Neural crest cell (in vitro differentiated cells): ENCODE results near the gene RAD18. TPM values are rescaled to one million over a fixed set of nuclear protein-coding genes. Genes with fewer than 3 reads are reported as not detected.

ENCODE experiments used
- DNase-seq: peaks from one replicate; pipeline ENCODE4 v3.0.0; 2021; ENCODE audit warnings: low read depth, mixed read lengths, low spot score
- H3K27ac Mint-ChIP-seq: one replicate; pipeline ENCODE4 v1.8.0; 2021; ENCODE audit warnings: mild to moderate bottlenecking, mixed read lengths; ENCODE audit not compliant: unreplicated experiment
- H3K27me3 Mint-ChIP-seq: 2 replicates; pipeline ENCODE4 v1.8.0; 2021; ENCODE audit warnings: low read depth, mild to moderate bottlenecking, mixed read lengths
- H3K36me3 Mint-ChIP-seq: 2 replicates; pipeline ENCODE4 v1.8.0; 2021; ENCODE audit warnings: low read depth, mild to moderate bottlenecking, mixed read lengths
- H3K4me1 Mint-ChIP-seq: 2 replicates; pipeline ENCODE4 v1.8.0; 2021; ENCODE audit warnings: mixed read lengths
- H3K4me3 Mint-ChIP-seq: one replicate; pipeline ENCODE4 v1.8.0; 2021; ENCODE audit warnings: mild to moderate bottlenecking, mixed read lengths
- H3K9me3 Mint-ChIP-seq: 2 replicates; pipeline ENCODE4 v1.8.0; 2021; ENCODE audit warnings: mixed read lengths
- total RNA-seq: library from RNA; stranded (reverse); gene quantifications from 2 replicates; pipeline ENCODE4 v1.2.1, GENCODE V29; 2021
- TF ChIP-seq, protein P1 (sequence below): fragments of 200-600 bp; sonication (generic); conservative IDR thresholded peaks from 2 replicates; pipeline ENCODE4 v1.5.0; 2021; ENCODE audit warnings: antibody characterized with exemption, mild to moderate bottlenecking

Gene RAD18
- total RNA-seq, 1 donor from 2014 or later: 36.3 TPM

DNA sequence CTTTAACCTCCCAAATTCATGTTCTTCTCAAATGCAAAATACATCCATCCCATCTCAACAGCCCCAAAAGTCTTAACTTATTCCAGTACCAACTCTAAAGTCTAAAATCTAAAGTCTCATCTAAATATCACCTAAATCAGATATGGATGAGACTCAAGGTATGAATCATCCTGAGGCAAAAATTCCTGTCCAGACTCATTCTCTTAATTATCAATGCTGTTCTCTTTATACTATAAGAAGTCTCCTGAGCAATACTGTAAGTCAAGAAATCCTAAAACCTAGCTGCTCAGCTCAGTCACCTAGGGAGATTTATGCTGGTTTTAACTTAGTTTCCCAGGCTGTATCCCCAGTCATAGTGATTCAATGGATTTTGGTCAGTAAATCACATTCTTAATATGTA is 11.1 kb downstream of the RAD18 start:
- H3K9me3 Mint-ChIP-seq: no peaks in the 10 kb centered on the region
- TF ChIP-seq, protein P1, sequence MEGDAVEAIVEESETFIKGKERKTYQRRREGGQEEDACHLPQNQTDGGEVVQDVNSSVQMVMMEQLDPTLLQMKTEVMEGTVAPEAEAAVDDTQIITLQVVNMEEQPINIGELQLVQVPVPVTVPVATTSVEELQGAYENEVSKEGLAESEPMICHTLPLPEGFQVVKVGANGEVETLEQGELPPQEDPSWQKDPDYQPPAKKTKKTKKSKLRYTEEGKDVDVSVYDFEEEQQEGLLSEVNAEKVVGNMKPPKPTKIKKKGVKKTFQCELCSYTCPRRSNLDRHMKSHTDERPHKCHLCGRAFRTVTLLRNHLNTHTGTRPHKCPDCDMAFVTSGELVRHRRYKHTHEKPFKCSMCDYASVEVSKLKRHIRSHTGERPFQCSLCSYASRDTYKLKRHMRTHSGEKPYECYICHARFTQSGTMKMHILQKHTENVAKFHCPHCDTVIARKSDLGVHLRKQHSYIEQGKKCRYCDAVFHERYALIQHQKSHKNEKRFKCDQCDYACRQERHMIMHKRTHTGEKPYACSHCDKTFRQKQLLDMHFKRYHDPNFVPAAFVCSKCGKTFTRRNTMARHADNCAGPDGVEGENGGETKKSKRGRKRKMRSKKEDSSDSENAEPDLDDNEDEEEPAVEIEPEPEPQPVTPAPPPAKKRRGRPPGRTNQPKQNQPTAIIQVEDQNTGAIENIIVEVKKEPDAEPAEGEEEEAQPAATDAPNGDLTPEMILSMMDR: no peak

DNA sequence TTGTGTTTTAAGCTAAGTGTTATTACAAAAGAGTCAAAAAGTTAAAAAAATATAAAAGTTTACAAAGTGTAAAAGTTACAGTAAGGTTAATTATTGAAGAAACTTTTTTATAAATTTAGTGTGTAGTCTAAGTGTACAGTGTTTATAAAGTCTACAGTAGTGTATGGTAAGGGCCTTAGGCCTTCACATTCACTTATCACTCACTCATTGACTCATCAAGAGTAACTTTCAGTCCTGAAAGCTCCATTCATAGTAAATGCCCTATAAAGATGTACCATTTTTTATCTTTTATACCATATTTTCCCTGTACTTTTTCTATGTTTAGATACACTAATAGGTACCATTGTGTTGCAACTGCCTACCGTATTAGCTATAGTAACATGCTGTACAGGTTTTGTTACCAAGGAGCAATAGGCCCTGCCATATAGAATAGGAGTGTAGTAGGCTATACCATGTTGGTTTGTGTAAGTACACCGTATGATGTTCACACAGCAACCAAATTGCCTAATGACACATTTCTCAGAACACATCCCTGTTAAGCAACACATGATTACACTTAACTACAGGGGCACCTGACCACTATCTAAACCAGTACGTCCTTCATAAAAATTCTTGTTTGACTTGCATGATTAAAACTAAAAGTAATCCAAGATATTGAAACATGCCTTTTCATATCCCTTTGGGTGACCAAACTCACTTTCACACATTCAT is 17.2 kb downstream of the RAD18 start:
- peaks cover 7% of the 10 kb centered on the region for H3K9me3 Mint-ChIP-seq
- H3K4me1 Mint-ChIP-seq: peaks cover 19% of the 10 kb centered on the region
- no peaks in the 10 kb centered on the region for H3K27me3 Mint-ChIP-seq
- H3K36me3 Mint-ChIP-seq: peaks cover 29% of the 10 kb centered on the region
- no peak overlapping the region for H3K27ac Mint-ChIP-seq
- no peak for DNase-seq
- no peak overlapping the region for H3K4me3 Mint-ChIP-seq
- TF ChIP-seq, protein P1: no peak

More for the DNA sequence above, 11.1 kb downstream of the RAD18 start:
- DNase-seq: no peak
- no peaks in the 10 kb centered on the region for H3K27me3 Mint-ChIP-seq
- no peak overlapping the region for H3K27ac Mint-ChIP-seq
- H3K4me3 Mint-ChIP-seq: no peak overlapping the region
- peaks cover 35% of the 10 kb centered on the region for H3K4me1 Mint-ChIP-seq
- H3K36me3 Mint-ChIP-seq: no peaks in the 10 kb centered on the region

DNA sequence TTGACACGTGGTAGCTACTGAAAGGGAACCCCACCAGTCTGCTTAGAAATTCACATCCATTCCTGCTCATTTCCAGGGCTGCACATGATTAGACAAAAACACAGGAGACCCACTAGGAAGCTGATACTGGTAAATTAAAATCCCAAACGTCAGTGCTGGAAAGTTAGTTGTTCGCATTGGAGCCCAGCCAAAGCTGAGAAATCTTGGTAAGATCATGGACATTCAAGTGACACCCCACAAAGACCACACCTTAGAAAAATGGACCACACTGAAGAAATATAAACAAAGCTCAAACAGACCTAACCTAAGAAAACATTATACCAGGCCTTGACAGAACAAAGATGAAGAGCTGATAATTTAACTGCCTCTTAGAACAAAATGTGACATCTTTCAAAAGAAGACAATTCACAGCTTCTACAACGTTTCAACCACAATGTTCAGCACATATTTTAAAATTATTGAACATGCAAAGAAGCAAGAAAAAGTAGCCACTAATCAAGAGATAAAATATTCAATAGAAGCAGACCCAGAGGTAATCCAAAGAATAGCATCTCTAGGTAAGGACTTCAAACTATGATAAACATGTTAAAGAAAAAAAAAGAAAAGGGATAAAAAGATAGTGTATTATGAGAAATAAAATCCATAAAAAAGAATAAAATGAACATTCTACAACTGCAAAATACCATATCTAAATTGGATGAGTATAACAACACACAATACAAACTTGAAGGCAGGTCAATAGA is 20.4 kb downstream of the RAD18 start:
- Mint-ChIP-seq H3K9me3 (peaks cover 7% of the 10 kb centered on the region), H3K27me3 (no peaks in the 10 kb centered on the region), H3K4me1 (no peaks in the 10 kb centered on the region), H3K4me3 (no peak overlapping the region), H3K36me3 (peaks cover 36% of the 10 kb centered on the region), H3K27ac (no peak overlapping the region)
- no peak for DNase-seq
- TF ChIP-seq, protein P1: no peak

- TF ChIP-seq, protein P1: no peak
- peaks cover 7% of the 10 kb centered on the region for H3K9me3 Mint-ChIP-seq
- no peaks in the 10 kb centered on the region for H3K27me3 Mint-ChIP-seq
- H3K4me3 Mint-ChIP-seq: no peak overlapping the region
- H3K4me1 Mint-ChIP-seq: no peaks in the 10 kb centered on the region
- no peak for DNase-seq
- no peak overlapping the region for H3K27ac Mint-ChIP-seq
- peaks cover 36% of the 10 kb centered on the region for H3K36me3 Mint-ChIP-seq
Observed at GRCh38 chr3:8942115-8942514, 21.2 kb downstream of the RAD18 start.

DNA sequence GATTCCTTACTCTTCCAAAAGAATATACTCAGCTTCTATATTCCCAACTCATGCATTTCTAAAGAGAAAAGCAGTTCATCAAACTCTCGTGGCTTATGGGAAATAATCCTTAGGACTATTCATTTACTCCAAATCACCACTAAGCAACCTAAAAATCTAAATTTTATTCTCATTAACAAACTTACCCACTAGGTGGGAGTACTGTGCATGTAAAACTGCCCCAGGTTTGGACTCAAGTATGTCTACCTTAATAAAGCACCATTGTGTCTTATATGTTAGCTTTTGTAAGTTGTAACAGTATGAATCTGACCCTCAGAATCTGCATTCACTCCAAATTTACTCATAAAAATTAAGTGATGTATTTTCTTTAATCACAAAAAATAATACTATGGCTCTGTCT is 25.3 kb downstream of the RAD18 start:
- DNase-seq: no peak
- Mint-ChIP-seq H3K27me3 (no peaks in the 10 kb centered on the region), H3K9me3 (no peaks in the 10 kb centered on the region), H3K27ac (no peak overlapping the region), H3K36me3 (peaks cover 25% of the 10 kb centered on the region), H3K4me3 (no peak overlapping the region), H3K4me1 (no peaks in the 10 kb centered on the region)
- TF ChIP-seq, protein P1: peak; percentile 60
